SK-N-DZ (cell line): ENCODE results near the gene KIF11.
"Not testable (repeated sequence)": the region's sequence is repeated elsewhere in the genome, so short reads cannot be mapped to it uniquely, and the experiment has no call there.

Source experiments
- DNase-seq: peaks from one replicate; pipeline ENCODE4 v3.0.0-alpha.2; 2015; ENCODE audit warnings: low spot score

Gene KIF11

DNA sequence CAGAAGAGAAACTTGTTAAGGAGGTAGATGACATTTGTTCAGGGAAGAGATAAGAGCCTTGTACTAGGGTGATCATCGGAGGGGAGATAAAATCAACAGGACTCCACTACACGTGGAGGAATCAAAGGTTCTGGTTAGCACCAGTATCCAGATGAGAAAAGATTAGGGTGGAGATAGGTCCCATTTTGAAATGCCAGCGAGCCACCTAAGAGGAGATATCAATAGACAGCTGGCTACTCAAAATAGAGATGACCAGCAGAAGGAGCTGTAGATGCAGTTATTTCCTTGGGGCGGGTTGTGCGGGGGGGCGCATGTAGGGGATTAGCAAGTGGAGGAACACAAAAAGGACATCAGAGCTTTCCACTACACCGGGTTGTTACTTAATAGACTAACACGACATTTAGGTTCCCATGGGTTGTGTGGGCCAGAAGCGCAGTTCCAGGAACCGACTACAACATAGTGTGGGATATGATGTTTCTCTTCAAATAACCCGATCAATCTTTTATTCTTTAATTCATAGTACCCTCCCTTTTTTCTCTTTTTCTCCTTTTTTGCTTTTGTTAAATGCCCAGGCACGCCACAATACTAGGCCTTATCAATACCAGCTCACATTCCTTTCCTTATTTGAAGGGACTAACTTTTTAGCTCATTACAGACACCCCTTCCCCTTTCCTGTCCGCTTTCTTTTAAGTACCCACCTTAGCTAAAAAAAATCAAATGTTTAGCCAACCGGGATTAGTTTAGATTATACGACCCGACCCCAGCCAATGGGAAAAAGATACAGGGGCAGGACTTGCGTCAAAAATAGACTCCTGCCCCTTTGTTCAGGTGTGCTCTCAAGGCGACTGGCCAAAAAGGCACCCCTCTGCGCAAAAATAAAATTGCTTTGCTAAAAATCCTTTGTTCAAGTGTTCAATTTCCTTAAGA lies 2.0 kb upstream of the KIF11 start:
- peak; percentile 78 for DNase-seq

DNA sequence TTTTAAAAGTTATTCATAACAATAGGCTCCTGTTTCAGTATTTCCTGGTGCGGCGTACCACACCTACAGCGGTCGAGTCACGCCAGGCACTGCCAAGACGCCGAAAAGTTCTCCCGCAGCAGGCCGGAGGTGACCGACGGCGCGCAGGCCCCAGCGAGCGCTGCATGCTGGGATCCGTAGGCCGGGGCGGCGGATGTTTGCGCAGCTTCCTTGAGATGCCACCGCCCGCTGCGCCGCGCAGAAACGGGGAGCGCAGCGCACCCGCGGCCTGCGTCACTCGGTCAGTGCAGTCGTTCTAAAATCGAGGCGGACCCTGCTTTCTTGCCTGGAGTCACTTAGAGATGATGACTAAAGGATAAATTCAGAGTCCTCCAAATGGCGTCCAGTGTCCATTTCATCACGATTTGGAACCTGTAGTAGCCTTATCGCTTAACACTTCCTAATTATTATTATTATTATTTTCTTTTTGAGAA lies 1.3 kb upstream of the KIF11 start:
- peak; percentile 86 for DNase-seq

DNA sequence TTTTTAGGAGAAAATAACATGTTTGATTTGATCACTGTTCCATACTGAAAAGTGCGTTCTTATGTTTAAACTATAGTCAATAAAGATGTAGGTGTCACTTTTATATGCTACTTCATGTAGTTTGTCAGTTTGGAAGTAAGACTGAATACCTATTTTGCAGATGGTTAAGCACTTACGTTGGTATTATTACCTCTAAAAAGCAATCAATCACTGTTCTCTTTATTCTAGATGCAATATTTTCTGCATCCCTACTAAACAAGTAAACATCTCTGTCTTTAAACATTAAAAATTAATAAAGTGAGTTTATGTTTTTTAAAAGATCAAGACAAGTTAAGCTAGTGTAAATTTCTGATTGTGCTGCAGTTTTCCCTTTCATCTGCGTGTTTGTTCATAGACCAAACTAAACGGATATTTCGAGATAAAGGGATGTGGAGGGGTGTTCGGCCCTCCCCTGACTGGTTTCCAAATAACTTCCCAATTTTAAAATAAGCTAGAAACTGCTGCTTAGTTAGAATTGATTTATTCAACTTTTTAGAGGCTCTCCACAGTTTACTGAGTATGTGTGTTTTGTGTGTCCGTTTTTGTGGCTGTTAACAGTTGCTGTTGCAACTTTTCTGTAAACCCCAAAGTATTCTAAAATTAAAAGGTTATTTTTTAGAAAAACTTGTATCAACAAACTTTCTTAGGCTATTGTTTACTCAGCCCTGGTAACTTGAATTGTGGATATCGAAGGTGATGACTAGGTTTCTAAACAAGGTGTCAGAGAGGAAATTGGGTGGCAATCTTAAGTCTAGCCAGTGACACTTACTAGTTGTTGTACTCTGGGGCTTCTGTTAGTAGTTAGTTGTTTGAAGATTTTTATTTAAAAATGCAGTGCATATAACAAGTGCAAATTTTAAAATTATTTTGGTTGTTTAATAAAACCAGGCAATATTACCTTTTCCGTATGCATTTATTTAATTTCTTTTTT lies 974 bp downstream of the KIF11 start:
- DNase-seq, result no peak

DNA sequence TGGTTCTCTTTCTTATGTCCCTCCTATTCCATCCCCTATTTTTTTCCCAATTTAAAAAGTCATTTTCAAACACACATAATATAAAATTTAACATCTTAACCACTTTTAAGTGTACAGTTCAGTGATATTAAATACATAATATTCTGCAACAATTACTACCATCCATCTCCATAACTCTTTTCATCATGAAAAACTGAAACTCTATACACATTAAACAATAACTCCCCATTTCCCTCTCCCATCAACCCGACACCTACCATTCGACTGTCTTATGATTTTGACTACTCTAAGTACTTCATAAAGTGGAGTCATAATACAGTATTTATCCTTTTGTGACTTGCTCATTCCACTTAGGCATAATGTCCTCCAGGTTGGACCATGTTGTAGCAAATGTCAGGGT lies 2.6 kb downstream of the KIF11 start:
- no peak for DNase-seq

DNA sequence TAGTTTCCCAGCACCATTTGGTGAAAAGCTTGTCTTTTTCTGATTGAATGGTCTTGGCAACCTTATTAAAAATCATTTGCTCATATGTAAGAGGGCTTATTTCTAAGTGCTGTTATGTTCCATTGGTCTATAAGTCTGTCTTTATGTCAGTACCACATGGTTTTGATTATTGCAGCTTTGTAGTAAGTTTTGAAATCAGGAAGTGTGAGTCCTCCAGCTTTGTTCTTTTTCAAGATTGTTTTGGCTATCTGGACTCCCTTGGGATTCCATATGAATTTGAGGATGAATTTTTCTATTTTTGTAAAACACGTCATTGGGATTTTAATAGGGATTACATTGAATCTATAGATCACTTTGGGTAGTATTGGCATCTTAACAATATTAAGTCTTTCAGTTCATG lies 5.4 kb downstream of the KIF11 start:
- DNase-seq, result no peak

DNA sequence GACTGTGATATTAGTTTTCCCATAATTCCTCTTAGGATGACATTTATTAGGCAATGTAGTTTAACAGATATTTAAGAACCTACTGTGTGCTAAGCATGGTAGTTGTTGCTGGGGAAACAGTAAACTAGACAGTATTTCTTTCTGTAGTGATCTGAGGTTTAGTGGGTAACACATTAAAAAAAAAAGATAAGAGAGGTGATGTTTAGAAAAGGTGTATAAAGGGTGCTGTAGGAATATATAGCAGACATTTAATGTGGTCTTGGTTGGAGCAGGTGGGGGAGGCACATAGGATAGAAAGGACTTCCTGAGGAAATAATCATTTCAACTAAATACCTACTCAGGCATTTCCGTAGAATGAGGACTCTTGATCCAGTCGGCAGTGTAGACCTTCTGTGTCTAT lies 11.9 kb downstream of the KIF11 start:
- DNase-seq, result no peak

DNA sequence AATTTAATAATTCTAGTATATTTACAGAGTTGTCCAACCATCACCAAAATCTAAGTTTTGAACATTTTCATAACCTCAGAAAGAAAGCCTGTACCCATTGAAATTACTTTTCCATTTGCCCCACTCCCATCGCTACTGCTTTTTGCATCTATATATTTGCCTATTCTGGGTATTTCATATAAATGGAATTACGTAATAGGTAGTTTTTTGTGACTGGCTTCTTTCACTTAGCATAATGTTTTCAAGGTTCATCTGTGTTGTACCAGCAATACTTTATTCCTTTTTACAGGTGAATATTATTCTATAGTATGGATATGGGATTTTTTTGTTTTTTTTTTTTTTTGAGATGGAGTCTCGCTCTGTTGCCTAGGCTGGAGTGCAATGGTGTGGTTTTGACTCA lies 22.6 kb downstream of the KIF11 start:
- DNase-seq, result no peak

DNA sequence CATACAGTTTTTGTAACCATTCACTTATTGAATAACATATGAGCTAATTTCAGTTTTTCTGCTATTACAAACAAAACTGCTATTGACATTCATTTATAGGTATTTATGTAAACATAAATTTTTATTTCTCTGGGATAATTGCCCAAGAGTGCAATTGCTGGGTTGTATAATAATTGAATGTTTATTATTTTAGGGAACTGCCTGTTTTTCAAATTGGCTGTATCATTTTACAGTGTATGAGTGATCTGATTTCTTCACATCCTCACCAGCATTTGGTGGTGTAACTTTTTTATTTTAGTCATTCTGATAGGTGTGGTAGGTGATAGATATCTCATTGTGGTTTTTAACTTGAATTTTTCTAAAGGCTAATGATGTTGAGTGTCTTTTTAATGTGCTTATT lies 26.4 kb downstream of the KIF11 start:
- DNase-seq, result no peak

DNA sequence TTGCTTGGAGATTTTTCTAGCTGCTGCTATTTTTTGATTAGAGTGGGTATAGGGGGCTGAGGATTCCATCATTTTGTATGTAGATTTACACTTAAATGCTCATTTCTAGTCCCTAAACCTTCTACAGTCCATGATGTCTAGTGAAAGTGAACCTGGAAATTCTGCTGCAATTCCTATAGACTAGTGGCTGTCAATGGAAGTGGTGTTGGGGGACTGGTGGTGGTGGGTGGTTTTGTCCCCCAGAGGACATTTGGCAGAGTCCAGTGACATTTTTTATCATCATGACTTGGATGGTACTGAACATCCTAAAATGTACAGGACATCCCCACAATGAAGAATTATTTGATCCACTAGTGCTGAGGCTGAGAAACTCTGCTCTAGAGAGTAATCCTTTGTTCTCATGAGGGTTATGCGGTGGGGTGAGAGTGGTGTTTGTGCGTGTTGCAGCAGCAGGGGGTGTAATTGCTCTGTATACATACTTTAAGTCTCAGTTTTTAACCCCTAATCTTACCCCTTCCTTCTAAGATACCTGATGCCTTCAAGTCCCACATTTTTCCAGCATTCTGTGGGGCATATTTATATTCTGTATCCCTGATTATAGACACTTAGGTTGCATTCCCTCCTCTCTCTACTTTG lies 35.0 kb downstream of the KIF11 start:
- no peak for DNase-seq

DNA sequence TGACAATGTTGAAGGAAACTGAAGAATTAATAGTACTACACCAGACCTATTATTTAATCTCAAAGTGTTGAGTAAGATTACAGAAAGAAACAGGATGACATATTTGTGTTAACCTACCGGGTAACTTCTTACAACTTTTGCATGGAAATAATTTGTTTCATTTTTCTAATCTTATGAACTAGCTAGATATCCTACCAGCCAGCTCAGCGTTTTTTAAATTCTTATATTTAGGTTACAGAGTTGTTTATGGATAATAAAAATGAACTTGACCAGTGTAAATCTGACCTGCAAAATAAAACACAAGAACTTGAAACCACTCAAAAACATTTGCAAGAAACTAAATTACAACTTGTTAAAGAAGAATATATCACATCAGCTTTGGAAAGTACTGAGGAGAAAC lies 37.0 kb downstream of the KIF11 start:
- DNase-seq, result no peak

DNA sequence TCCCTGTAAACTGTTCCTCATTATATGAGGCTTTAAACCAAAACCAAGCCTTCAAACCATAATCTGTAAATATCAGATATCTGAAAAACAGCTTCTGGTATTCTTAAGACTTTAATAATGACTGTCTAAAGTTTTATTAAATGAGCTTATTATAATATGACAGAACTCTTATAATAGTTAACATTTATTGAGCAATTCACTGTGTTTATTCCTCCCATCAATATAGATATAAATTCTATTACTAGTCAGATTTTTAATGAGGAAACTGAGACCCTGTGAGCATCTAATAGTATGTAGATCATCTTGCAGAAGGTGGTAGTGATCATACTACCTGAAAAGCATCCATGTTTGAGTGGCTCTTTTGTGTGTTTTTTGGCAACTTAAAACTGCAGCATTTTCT lies 45.1 kb downstream of the KIF11 start:
- DNase-seq, result no peak

DNA sequence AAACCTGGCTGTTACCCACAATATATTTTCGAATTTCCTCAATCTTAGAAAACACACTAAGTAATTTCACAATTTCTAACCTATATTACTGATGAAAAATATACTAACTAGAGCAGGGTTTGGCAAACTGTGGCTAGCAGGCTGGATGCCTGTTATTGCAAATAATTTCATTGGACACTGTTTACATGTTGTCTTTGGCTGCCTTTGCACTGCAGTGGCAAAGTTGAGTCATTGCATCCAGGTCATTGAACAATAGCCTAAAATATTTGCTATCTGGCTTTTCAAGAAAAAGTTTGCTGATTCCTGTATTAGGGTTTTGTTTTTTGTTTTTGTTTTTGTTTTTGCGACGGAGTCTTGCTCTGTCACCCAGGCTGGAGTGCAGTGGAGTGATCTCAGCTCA lies 47.2 kb downstream of the KIF11 start:
- DNase-seq, result no peak

DNA sequence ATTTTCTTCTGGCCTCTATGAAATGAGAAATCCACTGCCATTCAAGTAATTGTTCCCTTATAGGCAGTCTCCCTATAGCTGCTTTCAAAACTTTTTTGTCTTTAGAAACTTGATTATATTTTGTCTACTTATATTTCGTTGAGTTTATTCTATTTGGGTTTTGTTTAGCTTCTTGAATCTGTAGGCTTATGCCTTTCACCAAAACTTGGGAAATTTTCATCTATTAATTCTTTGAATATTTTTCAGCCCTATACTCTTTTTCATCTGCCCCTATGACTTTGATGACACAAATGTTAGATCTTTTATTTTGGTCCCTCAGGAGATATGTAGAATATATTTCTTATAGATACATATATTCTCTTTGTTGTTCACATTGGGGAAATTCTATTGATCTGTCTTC lies 48.6 kb downstream of the KIF11 start:
- DNase-seq, result no peak

DNA sequence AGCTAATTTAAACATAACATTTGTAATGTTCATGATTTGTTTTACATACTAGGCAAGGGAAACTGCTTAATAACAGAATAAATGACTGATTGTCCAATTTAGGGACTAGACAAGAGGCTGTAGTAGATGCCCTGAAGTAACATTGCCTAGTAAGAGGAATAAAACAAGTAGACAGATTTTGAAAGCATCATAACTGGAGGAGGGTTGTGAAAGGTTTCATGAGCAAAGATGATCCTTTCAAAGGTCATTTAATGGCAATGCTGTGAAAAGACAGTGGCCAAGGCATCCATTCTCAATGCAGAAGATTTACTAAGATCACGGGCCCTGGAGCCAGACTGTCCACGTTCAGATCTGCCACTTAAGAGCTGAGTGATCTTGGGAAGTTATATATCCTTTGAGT lies 52.0 kb downstream of the KIF11 start:
- no peak for DNase-seq

DNA sequence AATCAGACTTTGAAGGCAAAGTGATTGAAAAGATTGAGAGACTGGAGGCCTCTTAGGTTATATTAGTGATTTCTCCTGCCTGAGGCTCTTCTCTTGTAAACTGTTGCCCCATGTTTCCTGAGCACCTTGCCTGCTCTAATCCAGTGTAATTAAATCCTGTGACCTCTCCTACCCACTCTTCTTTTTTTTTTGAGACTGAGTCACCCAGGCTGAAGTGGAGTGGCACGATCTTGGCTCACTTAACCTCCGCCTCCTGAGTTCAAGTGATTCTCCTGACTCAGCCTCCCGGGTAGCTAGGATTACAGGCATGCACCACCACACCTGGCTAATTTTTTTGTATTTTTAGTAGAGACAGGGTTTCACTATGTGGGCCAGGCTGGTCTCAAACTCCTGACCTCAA lies 57.9 kb downstream of the KIF11 start:
- DNase-seq, result not testable (repeated sequence)

DNA sequence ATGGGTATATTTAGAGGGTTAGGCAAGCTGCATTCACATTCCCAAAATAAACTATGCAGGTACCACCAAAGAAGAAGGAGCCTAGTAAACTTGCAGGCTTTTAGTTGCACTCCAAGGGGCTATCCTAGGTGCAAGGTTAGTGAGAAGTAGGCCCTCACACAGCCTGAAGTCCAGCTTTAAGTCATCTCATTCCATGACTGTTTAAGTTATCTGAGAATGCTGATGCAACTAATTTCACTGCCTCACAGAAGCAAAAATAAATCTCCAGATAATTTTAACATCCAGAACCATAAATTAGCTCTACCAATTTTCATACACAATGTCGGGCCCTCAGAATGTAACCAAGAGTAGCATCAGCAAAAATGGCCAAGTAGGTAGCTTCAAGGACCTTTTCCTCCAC lies 62.5 kb downstream of the KIF11 start:
- DNase-seq, result no peak

DNA sequence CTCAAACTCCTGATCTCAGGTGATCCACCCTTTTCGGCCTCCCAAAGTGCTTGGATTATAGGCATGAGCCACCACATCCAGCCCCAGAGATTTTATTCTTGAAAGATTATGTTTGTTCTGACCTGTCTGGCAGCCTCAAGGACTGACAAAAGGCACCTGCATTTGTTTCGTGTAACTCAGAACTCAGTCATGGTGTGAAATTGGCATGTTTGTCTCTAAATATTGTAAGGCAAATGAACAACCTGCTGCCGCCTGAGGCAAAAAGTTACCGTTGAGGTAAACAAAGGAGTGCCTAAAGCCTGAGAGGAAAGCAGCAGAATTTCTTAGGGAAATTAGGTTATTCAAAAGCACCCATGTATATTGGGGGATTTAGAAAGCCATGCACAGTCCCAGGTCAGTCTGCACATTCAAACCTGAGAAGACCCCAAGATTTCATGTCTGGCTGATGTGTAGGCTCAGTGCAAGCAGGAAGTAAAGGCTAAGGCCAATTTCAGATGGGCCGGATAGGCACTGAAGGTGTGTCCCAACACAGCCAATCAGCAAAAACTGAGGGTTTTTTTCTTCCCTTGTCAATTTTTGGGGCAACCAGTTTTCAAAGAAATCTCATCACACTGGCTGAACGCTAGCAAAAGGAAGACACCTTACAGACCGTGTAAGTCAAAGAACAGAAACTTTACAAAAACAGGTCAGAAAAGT lies 63.5 kb downstream of the KIF11 start:
- DNase-seq, result no peak

DNA sequence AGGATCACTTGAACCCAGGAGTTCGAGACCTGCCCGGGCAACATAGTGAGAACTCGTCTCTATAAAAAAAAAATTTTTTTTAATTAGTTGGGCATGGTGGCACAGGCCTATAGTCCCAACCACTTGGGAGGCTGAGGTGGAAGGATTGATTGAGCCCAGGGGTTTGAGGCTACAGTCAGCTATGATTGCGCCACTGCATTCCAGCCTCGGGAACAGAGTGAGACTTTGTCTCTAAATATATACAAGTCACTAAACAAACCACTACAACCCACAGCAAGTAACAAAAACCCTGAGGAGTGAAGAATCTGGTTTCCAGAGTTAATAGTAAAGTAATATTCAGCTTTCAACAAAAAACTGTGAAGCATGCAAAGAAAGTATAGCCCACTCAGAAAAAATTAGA lies 64.1 kb downstream of the KIF11 start:
- DNase-seq, result no peak

DNA sequence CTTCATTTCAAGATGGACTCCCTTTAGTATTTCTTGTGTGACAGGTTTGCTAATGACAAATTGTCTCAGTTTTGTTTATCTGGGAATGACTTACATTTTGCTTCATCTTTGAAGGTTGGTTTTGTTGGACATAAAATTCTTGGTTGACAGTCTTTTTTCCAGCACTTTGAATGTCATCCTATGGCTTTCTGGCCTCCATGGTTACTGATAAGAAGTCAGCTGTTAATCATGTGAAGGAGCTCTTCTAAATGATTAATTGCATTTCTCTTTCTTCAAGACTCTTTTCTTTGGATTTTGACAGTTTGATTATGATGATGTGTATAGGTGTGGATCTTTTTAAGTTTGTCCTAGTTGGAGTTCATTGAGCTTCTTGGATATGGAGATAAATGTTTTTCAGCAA lies 69.9 kb downstream of the KIF11 start:
- no peak for DNase-seq

DNA sequence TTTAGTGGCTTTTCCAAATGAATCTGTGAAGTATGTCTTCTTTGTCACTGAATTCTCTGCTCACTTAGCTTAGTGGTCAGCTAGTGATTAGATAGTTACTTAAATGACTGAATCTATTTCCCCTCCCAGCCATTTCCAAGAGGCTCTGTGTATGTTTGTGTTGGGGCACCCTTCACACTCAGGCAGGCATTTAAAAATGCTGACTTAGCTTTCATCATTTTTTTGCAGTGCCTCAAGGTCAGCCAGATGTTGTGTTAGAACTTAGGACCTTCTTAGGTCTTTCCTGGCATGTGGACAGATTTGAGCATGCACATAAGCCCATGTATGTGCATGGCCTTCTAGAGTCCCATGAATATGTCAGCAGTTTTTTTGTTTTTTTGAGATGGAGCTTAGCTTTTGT lies 71.4 kb downstream of the KIF11 start:
- DNase-seq, result no peak

DNA sequence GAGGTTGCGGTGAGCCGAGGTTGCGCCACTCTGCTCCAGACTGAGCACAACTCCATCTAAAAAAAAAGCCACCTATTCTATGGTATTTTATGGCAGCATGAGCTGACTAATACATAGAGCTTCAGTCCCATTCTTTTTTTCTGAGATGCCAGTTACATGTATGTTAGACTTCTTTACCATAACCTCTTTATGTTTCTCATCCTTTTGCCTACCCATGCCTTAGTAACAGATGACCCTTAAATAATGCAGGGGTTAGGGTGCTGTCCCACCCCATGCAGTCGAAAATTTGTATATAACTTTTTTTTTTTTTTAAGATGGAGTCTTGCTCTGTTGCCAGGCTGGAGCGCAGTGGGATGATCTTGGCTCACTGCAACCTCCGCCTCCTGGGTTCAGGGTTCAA lies 74.1 kb downstream of the KIF11 start:
- no peak for DNase-seq
